Measurements from ENCODE around the gene TNFAIP1.
"Not testable (repeated sequence)": the region's sequence is repeated elsewhere in the genome, so short reads cannot be mapped to it uniquely, and the experiment has no call there.

Gene TNFAIP1

DNA sequence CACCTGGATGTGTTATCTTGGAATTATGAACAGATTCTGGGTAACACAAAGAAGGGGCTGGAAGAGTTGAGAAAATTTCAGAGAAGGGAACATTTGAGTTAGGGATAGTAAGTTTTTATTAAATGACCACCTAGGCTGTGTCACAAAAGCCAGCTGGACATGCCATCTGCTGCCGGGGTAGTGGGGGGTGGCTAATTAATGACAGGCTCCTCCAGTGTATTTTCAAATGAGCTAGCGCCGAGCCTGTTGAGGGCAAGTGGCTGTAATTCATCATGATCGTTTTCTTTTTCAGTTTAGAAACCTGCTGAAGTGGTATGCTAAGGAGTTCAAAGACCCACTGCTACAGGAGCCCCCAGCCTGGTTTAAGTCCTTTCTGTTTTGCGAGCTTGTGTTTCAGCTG is 10.3 kb upstream of the TNFAIP1 start:
- no peak for DNase-seq (ENCODE audit: low read depth)

DNA sequence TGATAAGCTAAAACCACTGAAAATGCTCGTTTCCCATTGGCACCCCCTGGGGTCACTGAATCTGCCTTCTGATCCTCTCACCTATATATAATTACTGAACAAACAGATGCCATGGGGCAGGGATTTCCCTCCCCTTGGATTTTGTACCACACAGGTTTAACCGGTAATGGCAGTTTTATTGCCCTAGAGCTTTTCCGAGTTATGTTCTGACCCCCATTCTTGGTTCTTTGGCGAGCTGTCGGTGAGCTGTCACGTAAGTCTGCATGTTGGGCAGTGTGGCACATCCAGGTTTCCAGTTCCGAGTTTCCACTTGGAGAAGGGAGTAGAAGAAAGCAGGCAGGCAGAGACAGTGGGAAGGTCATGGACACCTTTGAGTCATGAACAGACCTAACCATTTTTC is 9.4 kb upstream of the TNFAIP1 start:
- DNase-seq (ENCODE audit: low read depth): no peak

DNA sequence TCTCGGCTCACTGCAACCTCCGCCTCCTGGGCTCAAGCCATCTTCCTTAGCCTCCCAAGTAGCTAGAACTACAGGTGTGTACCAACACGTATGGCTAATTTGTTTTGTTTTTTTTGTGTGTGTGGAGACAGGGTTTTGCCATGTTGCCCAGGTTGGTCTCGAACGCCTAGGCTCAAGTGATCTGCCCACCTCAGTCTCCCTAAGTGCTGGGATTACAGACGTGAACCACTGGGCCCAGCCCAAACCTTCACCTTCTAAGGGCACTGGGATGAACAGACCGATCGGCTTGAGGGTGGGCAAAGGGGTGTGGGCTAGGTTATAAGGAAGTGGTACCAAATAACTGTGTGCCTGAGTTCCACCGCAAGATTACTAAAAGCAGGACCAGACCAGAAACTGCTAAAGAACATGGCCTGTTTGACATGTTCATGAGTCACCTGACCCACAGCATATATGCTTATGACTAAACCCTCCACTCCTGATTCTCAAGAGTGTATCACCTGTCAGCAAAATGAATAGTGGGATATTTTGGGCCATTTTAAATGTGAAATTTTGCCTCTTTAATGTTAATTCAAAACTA is 8.4 kb upstream of the TNFAIP1 start:
- DNase-seq (ENCODE audit: low read depth): no peak

DNA sequence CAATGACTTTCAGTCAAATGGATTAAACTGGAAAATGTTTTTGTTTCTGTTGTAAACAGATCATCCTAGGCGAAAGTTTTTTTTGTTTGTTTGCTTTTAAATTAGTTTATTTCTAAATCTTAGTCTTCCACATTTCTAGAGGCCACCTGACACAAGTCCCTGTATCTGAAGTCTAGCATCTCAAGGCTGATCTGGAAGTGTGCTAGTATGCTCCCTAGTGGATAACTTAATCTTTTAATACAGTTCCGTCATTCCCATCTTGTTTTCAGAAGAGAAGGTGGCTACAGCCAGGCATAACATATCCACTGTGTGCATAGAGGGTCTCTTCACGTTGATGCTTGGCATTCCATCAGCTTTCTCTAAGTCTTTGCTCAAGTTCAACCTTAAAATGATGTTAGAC is 7.9 kb upstream of the TNFAIP1 start:
- no peak for DNase-seq (ENCODE audit: low read depth)

DNA sequence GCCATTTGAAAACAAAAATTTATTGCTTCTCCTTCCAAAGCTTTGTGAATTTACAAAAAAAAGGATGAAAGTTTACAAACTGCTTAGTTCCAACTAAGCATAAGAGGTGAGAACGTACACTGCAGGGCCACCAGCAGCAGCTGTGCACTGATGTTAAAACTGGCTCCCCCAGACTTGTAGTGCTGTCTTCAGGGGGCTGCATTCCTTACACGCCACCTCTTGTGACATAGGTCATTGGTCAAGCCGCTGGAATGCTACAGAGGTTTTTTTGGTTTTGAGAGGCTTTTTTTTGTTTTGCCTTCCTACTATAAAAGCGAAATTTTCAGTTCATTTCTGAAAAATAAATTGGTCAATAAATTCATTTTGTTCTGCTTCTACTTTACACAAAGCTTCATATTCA is 7.2 kb upstream of the TNFAIP1 start:
- no peak for DNase-seq (ENCODE audit: low read depth)

DNA sequence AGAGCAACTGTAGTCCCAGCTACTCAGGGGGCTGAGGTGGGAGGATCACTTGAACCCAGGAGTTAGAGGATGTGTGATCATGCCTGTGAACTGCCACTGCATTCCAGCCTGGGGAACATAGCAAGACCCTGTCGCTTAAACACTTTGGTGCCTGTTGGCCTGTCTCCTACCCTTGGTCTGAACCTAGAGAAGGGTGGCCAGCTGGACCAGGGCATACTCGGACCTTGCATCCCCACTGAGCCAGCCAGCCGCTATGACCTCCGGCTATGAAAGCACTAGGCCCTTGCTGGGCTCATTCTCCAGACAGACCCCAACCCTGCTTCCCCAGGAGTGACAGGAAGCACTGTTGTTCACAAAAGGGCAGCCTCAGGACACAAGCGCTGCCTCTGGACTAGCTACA is 4.9 kb upstream of the TNFAIP1 start:
- DNase-seq (ENCODE audit: low read depth): no peak

DNA sequence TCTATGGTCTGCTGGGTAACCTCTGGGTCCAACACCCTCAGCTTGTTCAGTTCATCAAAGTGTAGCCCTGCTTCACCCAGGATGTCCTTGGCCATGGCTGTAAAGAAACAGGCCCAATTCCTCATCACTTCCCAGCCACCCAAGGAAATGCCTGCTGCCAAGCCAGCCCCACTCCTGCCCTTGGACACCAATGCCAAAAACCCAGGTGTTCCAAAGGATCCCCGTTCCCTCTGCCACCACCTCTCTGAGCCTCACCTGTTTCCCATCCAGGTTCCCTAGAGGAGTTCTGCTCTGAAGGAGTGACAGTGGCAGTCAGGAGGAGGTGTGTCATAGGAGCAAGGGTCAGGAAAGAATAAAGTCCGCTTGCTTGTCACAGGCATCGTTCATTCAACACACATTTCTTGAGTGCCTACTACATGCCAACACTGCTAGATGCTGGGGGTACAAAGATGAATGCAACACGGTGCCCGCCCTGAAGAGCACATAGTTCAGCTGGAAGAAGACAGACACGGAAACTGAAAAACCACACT is 3.6 kb upstream of the TNFAIP1 start:
- DNase-seq (ENCODE audit: low read depth): no peak

DNA sequence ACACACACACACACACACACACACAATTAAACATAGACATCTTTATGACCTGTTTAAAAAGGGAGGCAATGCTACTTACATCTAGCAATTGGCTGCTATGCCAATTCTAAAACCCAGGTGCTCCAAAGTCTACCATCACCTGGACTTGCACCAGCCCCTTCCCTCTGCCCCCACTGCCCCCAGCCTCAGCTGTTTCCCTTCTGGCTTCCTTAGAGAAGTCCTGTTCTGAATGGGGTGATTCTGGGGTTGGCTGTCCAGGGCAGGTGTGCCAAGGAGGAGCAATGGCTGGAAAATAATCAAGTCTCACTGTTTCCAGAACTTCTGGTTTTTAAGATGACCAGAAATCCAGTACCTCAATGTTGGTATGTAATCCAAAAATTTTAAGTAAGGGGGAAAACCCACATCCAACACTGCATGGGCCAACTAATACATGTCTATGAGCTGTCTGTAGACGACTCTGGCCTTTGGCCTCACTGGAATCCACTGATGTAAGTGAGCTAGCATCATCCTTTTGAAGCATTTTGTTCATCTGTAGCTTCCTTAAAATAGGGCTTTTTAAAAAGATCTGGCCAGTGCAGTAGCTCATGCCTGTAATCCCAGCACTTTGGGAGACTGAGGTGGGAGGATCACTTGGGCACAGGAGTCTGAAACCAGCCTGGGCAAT is 2.3 kb upstream of the TNFAIP1 start:
- DNase-seq (ENCODE audit: low read depth): no peak

DNA sequence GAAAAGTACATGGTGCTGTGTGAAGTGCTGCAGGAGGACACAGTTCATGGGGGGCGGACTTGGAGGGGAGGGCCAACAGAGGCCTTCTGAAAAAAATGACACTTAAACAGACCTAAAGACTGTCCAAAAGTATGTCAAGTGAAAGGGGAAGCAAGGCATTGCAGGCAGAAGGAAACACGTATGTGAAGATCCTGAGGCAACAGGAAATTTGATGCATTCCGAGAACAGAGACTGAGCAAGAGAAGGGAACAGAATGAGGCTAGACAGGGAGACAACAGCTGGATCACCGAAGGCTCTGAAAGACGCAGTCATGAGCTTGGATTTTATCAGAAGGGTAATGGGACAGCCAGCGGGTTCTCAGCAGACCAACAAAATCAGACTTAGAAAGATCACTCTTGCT is 1.4 kb upstream of the TNFAIP1 start:
- DNase-seq (ENCODE audit: low read depth): no peak

DNA sequence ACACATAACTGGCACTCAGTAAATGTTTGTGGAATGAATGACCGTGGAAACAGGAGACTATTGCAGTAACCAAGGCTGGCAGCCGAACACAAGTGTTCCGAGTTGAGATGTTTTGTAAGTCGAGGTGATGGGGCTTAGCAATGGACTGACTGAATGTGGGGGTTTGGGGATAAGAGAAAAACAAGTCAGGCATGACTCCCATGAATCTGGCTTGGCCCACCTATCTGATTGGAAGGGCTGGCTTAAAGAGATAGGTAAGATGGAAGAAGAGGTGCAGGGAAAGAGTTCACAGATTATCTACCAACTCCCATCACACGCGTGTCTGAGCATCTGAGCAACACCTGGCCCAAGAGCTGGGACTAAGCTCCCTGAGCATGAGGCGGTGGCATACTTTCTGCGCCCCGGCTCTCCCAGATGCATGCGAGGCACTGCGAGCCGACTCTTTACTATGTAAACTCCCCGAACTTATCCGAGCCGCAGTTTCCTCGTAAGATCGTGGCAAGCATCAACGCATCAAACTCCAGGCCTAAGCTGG is 828 bp upstream of the TNFAIP1 start:
- no peak for DNase-seq (ENCODE audit: low read depth)

DNA sequence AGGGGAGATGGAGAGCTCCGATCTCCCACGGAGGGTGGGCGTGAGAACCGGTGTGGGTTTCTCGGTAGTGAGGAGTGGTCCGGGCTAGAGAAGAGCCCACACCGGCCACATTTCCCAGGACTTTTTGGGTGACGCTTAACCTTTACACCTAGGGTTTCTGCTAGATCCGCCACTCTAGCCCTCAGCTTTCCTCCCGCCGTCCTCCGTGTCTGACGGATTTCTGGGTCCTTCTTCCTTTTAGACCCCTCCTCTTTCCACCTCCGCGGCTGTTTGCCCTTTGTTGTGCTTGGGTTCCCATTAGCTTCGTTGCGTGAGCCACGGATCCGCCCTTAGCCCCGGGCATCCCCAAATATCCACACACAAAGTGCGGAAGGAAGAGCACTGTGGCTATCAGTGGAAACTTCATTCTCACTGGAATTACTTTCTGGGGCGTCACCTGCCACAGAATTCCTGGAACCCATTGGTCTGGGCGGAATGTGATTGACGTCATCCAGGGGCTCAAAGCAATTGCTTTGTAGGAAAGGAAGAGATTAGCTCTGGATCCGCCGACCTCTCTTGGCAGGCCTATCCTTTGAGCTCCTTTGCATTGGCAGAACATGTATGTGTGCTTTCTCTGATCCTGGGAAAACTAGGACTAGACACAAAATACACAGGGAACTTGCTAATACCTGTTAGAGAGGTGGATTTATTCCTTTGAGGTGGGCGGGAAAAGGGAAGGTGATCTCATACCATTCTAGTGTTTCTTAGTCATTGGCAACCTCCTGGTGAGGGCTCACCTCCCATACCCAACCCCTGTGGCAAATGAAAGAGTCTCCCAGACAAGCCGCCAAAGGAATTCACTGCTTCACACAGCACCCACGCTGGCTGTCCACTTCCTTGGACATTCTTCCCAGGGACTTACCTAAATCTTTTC is 654 bp downstream of the TNFAIP1 start:
- DNase-seq (ENCODE audit: low read depth): no peak

DNA sequence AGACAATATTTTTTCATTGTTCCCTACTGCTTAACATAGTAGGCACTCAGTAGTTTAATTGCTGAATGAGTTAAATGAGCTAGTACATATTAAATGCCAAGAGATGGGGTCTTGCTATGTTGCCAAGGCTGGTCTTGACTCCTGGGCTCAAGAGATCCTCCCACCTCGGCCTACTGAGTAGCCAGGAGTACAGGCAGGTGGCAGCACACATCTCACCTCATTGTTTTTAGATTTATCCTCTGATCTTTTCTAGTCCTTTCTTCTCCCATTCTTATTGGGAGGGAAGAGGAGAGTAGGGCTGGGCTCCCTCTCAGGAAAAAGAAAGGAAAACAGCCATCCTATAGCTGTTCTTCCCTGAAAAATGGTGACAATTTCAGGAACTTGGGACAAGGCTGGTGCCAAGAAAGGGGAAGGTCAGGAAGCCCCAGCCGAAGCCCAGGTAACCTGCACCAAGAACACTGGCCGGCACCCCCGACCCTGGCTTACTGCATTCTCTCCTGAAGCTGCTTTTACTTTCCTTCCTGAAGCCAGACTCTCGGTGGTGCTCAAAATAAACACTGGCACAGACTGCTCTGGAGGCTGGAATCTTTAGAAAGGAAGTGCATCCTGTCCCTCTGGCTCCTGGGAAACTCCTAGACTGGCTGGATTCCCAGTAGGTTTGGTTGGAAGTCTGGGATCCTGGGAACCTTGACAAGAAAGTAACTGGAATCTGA is 2.7 kb downstream of the TNFAIP1 start:
- DNase-seq (ENCODE audit: low read depth): no peak

DNA sequence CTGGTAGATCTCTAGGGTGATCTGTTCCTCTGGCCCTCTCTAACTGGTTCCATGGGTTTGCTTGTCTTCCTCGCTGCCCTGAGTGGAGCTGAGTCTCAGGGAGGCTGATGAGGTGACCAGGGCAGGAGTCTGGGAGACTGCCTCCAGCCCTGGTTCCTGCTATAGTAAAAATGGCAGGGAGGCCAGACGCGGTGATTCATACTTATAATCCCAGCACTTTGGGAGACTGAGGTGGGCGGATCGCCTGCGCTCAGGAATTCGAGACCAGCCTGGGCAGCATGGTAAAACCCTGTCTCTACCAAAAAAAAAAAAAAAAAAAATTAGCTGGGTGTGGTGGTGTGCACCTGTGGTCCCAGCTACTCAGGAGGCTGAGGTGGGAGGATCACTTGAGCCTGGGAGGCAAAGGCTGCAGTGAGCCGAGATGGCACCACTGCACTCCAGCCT is 3.2 kb downstream of the TNFAIP1 start:
- DNase-seq (ENCODE audit: low read depth): not testable (repeated sequence)

DNA sequence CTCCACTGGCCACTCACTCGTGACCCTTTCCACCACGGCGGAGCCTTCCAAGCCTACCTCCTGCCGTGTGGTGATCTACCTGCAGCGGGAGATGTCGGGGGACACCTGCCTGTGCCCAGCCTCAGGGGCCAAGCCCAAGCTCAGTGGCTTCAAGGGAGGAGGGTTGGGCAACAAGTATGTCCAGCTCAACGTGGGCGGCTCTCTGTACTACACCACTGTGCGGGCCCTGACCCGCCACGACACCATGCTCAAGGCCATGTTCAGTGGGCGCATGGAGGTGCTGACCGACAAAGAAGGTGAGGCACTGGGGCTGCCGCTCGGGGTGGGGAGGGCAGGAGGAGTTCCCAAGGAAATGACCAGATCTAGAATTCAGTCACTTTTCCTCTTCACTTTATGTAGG is 3.9 kb downstream of the TNFAIP1 start:
- DNase-seq (ENCODE audit: low read depth): no peak

DNA sequence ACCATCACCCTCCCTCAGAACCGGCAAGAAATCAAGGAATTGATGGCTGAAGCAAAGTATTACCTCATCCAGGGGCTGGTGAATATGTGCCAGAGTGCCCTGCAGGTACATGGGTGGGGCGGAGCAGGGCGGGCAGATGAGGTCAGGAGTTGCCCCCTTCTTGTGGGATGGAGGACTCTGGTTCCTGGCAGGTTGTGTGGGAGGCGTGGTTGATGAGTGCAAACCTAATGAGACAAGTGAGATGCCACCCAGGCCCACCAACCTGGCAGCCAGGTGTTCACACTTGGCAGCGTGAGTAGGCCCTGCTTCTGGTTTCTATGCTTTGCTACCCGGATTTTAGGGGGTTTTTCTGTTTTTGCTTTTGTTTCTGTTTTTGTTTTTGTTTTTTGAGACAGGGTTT is 4.8 kb downstream of the TNFAIP1 start:
- no peak for DNase-seq (ENCODE audit: low read depth)

DNA sequence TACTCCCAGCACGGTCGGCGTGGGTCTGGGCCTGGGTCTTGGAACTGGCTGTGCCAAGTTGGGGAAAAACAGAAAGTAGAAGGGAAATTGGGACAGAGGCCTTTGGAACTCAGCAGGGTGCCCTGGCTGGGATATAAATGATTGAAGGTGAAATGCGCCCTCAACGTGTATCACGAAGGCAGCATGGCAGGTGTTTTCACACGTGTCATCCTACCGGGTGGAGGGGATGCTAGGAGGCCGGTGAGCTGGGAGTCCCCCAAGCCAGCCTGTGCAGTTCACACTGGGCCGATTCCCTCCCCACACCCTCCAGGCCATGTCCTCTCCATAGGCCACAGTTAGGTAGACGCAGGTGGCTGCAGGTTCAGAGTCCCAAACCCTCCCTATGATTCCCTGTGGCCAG is 6.0 kb downstream of the TNFAIP1 start:
- no peak for DNase-seq (ENCODE audit: low read depth)

DNA sequence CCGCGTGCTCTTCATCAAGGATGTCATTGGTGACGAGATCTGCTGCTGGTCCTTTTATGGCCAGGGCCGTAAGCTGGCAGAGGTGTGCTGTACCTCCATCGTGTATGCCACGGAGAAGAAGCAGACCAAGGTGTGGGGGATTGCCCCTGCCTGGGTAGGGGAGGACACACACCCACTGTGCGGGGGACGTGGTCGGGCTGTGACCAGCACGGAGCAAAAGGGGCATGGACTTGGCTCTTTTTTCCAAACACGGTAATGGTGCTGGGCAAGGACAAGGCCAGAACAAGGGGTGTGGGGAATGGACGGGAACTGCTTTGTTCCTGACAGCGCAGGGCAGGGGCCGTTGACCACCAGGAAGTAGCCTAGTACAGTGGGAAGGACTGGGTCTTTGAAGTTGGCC is 6.8 kb downstream of the TNFAIP1 start:
- DNase-seq (ENCODE audit: low read depth): no peak

DNA sequence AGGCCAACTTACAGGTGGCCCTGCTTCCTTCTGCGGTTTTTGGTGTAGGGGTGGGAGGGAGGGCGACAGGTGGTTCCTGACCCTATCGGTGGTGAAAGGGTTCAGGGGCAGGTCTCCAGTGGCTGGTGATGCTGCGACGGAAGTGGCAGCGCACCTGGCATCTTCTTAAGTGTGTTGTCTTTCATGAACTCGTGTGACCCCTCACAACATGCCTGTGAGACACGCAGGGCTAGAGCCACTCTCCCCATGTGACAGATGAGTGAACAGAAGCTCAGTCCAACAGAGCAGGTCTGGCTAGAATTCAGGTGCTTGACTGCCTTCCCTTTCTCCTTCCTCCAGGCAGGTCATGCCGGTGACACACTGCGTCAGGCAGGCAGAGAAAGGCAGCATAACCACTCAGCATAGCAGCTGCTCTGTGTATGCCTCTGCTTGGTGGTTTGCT is 8.0 kb downstream of the TNFAIP1 start:
- DNase-seq (ENCODE audit: low read depth): no peak

DNA sequence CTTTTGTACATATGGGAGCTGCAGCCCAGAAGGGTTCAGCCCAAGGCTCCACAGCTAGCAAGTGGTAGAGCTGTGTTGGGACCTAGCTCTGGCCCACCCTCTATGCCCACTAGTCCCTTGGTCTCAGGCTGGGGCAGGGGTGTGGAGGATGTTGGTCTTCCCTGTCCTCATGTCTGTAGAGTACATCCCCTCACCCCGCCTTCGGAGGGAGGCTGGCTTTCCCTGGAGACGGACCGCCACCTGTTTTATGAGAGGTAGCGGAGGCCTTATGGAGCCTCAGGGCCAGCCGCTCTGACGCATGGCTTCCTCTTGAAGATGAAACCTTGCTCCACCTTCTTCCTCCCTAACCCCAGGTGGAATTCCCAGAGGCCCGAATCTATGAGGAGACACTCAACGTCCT is 8.4 kb downstream of the TNFAIP1 start:
- no peak for DNase-seq (ENCODE audit: low read depth)

DNA sequence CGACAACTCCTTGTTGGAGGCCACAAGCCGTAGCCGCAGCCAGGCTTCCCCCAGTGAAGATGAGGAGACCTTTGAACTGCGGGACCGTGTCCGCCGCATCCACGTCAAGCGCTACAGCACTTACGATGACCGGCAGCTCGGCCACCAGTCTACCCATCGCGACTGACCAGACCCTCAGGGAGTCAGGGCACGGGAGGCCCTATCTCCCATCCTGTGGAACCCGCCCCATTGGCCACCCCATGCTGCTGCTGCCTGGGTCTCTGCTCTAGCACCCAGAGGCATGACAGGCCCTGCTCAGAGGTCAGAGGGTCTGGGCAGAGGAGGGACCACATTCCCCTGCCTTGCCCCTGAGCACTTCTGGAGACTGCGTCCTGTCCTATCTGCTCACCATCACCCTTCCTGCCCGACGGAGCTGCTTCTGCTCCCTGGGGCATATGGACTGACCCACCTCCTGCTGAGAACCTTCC is 8.9 kb downstream of the TNFAIP1 start:
- no peak for DNase-seq (ENCODE audit: low read depth)

DNA sequence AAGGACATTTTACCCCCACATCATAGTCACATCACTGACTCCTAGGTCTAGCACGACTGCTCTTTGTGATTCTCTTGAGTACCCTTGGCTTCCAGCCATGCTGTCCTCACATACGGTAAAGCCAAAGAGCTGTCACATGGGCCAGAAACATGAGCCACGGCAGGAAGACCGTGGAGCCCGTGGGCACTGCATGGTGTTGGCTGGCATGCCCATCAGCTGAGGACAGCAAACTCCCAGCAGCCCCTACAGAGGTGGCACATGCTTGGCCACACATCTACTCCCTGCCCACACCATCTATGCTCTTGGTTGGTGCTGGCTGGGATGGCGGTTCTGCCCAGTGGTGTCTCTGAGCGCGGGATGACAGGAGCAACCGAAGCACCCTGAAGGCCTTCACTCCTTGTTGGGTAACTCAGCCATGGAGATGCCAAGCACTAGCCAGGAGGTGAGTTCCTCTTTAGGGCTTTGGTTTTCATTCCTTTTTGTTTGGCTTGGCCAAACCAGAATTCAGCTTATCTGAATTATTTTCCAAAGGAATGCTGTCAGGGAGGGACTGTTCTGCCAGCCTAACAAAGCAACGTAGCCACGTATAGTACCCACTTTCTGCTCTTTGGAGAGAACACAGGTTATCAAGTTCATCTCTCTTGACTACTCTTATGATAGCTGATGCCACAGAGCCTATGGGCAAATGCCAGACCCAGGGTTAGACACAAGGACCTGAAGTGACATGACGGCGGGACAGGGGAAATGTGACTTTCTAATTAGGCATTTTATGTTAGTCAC is 10.0 kb downstream of the TNFAIP1 start:
- DNase-seq (ENCODE audit: low read depth): no peak

Data from stimulated activated CD8-positive, alpha-beta memory T cell treated with anti-CD3 and anti-CD28 coated beads, Interleukin-15, amount 100 ng/mL, for 24 hours (primary cell).